ENCODE data around the gene PDSS2.
A peak's percentile ranks its signal among the peaks of the same experiment; 100 is the strongest.

Gene PDSS2

GRCh38 chr6:107329063-107329860 is 130.1 kb downstream of the PDSS2 start:
- Histone ChIP-seq H4K20me1 (ENCODE audit: insufficient read depth, low read length) (no peaks in the 10 kb centered on the region), H3K9me3 (ENCODE audit: insufficient read depth, low read length) (no peaks in the 10 kb centered on the region), H3K27ac (ENCODE audit: low read length) (peak overlapping the region; percentile 85), H2AFZ (ENCODE audit: low read depth, low read length) (no peak overlapping the region), H3K27me3 (ENCODE audit: low read depth, low read length) (no peaks in the 10 kb centered on the region), H3K4me2 (ENCODE audit: low read length) (peak overlapping the region; percentile 75), H3K4me3 (ENCODE audit: low read length) (no peak overlapping the region), H3K9ac (ENCODE audit: low read length) (peak overlapping the region; percentile 4; the same call in 1 of the 2 replicates), H3K4me1 (ENCODE audit: low read length) (peaks cover 23% of the 10 kb centered on the region), H3K36me3 (replicated peaks; ENCODE audit: low read depth, low read length) (no peaks in the 10 kb centered on the region), H3K79me2 (ENCODE audit: low read length) (no peaks in the 10 kb centered on the region)
- TF ChIP-seq CTCF (IDR thresholded peaks at IDR 0.05; ENCODE audit: low read depth, low read length): no peak
- no peak for TF ChIP-seq EZH2phosphoT487 (IDR thresholded peaks at IDR 0.05; ENCODE audit: low read depth)

- Histone ChIP-seq H3K36me3 (replicated peaks; ENCODE audit: low read depth, low read length) (no peaks in the 10 kb centered on the region), H3K27ac (ENCODE audit: low read length) (no peak overlapping the region), H3K79me2 (ENCODE audit: low read length) (no peaks in the 10 kb centered on the region), H3K9me3 (ENCODE audit: insufficient read depth, low read length) (no peaks in the 10 kb centered on the region), H3K4me1 (ENCODE audit: low read length) (peaks cover 23% of the 10 kb centered on the region), H3K4me2 (ENCODE audit: low read length) (no peak overlapping the region), H3K9ac (ENCODE audit: low read length) (no peak overlapping the region), H4K20me1 (ENCODE audit: insufficient read depth, low read length) (no peaks in the 10 kb centered on the region), H3K27me3 (ENCODE audit: low read depth, low read length) (no peaks in the 10 kb centered on the region), H3K4me3 (ENCODE audit: low read length) (no peak overlapping the region), H2AFZ (ENCODE audit: low read depth, low read length) (no peak overlapping the region)
- no peak for TF ChIP-seq EZH2phosphoT487 (IDR thresholded peaks at IDR 0.05; ENCODE audit: low read depth)
- no peak for TF ChIP-seq CTCF (IDR thresholded peaks at IDR 0.05; ENCODE audit: low read depth, low read length)
These were observed 131.3 kb downstream of the PDSS2 start for GRCh38 chr6:107328081-107328480.

DNA sequence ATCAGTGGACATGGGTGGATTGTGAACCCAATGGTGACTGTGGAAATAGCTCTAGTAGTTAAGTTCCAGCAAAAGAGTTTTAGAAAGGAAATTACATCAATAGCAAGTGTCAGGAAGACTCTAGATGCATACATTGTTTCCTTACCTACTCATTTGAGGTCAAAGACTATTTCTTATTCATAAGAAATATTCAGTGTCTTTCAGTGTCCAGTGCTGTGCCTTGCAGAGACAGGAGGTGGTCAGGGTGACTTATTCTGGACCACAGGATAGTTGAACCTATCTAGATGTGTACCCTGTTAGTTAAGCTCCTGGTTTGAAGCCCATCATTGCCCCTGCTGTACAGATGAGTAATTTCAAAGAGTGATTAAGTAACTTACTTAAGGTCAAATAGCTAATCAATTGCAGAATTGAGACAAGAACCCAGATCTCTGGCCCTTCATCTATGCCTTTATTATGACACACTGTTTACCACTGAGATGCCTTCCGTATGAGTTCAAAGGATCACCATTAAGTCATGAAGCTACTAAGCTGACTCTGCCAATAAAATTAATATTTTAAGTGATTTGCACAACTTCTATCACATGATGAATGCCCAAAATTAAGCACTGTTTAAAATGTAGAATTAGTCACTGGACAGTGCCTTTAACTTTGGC is 136.1 kb downstream of the PDSS2 start:
- Histone ChIP-seq H3K79me2 (ENCODE audit: low read length) (no peaks in the 10 kb centered on the region), H3K4me1 (ENCODE audit: low read length) (peaks cover 4% of the 10 kb centered on the region; the same call in 1 of the 2 replicates), H3K4me3 (ENCODE audit: low read length) (no peak overlapping the region), H2AFZ (ENCODE audit: low read depth, low read length) (no peak overlapping the region), H3K27me3 (ENCODE audit: low read depth, low read length) (no peaks in the 10 kb centered on the region), H3K4me2 (ENCODE audit: low read length) (no peak overlapping the region), H3K36me3 (replicated peaks; ENCODE audit: low read depth, low read length) (no peaks in the 10 kb centered on the region), H3K27ac (ENCODE audit: low read length) (no peak overlapping the region), H3K9me3 (ENCODE audit: insufficient read depth, low read length) (no peaks in the 10 kb centered on the region), H3K9ac (ENCODE audit: low read length) (no peak overlapping the region), H4K20me1 (ENCODE audit: insufficient read depth, low read length) (no peaks in the 10 kb centered on the region)
- TF ChIP-seq CTCF (IDR thresholded peaks at IDR 0.05; ENCODE audit: low read depth, low read length) (no peak), EZH2phosphoT487 (IDR thresholded peaks at IDR 0.05; ENCODE audit: low read depth) (no peak)

- H3K4me2 ChIP-seq (ENCODE audit: low read length): no peak overlapping the region
- H3K9me3 ChIP-seq (ENCODE audit: insufficient read depth, low read length): no peaks in the 10 kb centered on the region
- no peaks in the 10 kb centered on the region for H3K79me2 ChIP-seq (ENCODE audit: low read length)
- no peaks in the 10 kb centered on the region for H3K27me3 ChIP-seq (ENCODE audit: low read depth, low read length)
- no peak overlapping the region for H3K9ac ChIP-seq (ENCODE audit: low read length)
- H3K4me1 ChIP-seq (ENCODE audit: low read length): peaks cover 4% of the 10 kb centered on the region; the same call in 1 of the 2 replicates
- H4K20me1 ChIP-seq (ENCODE audit: insufficient read depth, low read length): no peaks in the 10 kb centered on the region
- TF ChIP-seq CTCF (IDR thresholded peaks at IDR 0.05; ENCODE audit: low read depth, low read length) (no peak), EZH2phosphoT487 (IDR thresholded peaks at IDR 0.05; ENCODE audit: low read depth) (no peak)
- H2AFZ ChIP-seq (ENCODE audit: low read depth, low read length): no peak overlapping the region
- no peaks in the 10 kb centered on the region for H3K36me3 ChIP-seq (replicated peaks; ENCODE audit: low read depth, low read length)
- H3K4me3 ChIP-seq (ENCODE audit: low read length): no peak overlapping the region
- H3K27ac ChIP-seq (ENCODE audit: low read length): no peak overlapping the region
These were observed 137.6 kb downstream of the PDSS2 start for GRCh38 chr6:107321793-107322192.
